ENCODE results near the gene ZBED4. TPM values are rescaled to one million over a fixed set of nuclear protein-coding genes. Genes with fewer than 3 reads are reported as not detected.

ZBED4 gene
- total and polyA plus RNA-seq, 2 donors (not counting 1 experiment from before 2014, with no cell fraction given) = 3.5 to 6.3 TPM

GRCh38 chr22:49934891-49935557 is 81.4 kb downstream of the ZBED4 start:
- Histone ChIP-seq H3K4me2 (ENCODE audit: extremely low read depth, insufficient read depth, low read length) (peak overlapping the region; percentile 71), H4K20me1 (ENCODE audit: control insufficient read depth, extremely low read depth, insufficient read depth, low read length) (no peaks in the 10 kb centered on the region), H3K4me3 (replicated peaks in 1 of 4; ENCODE audit: control extremely low read depth in 1 of 4, insufficient read depth in 1 of 4, low read depth in 3 of 4, low read length in 4 of 4) (peak overlapping the region; percentile 20 to 63 (median 38)), H2AFZ (ENCODE audit: low read length) (no peak overlapping the region), H3K27ac (ENCODE audit: insufficient read depth, low read length) (peak overlapping the region; percentile 63), H3K4me1 (ENCODE audit: control insufficient read depth, extremely low read depth, insufficient read depth, low read length) (peaks cover 24% of the 10 kb centered on the region), H3K9ac (ENCODE audit: insufficient read depth, low read length) (peak overlapping the region; percentile 75), H3K36me3 (ENCODE audit: control insufficient read depth, insufficient read depth, low read length) (no peaks in the 10 kb centered on the region), H3K79me2 (ENCODE audit: control insufficient read depth, insufficient read depth, low read length) (no peaks in the 10 kb centered on the region), H3K9me3 (ENCODE audit: control insufficient read depth, insufficient read depth, low read depth, low read length) (no peaks in the 10 kb centered on the region), H3K27me3 (ENCODE audit: control insufficient read depth, insufficient read depth, low read length) (no peaks in the 10 kb centered on the region)
- peak; percentile 43 to 59 for DNase-seq (ENCODE audit: low read depth in 2 of 2)
- no peak for TF ChIP-seq EZH2 (IDR thresholded peaks at IDR 0.05; ENCODE audit: low read length, missing control alignments)
- no peak for TF ChIP-seq CTCF (conservative IDR thresholded peaks at IDR 0.05 in 1 of 2, IDR thresholded peaks at IDR 0.05 in 1 of 2; ENCODE audit: low read depth in 1 of 2, low read length in 2 of 2)

- no peak overlapping the region for H3K4me3 ChIP-seq (replicated peaks in 1 of 4; ENCODE audit: control extremely low read depth in 1 of 4, insufficient read depth in 1 of 4, low read depth in 3 of 4, low read length in 4 of 4)
- no peak overlapping the region for H3K27ac ChIP-seq (ENCODE audit: insufficient read depth, low read length)
- peak in 1 of 2 donors; percentile 31 for DNase-seq (ENCODE audit: low read depth in 2 of 2)
- TF ChIP-seq EZH2 (IDR thresholded peaks at IDR 0.05; ENCODE audit: low read length, missing control alignments) (no peak), CTCF (conservative IDR thresholded peaks at IDR 0.05 in 1 of 2, IDR thresholded peaks at IDR 0.05 in 1 of 2; ENCODE audit: low read depth in 1 of 2, low read length in 2 of 2) (no peak)
- H3K36me3 ChIP-seq (ENCODE audit: control insufficient read depth, insufficient read depth, low read length) = no peaks in the 10 kb centered on the region
- no peaks in the 10 kb centered on the region for H3K27me3 ChIP-seq (ENCODE audit: control insufficient read depth, insufficient read depth, low read length)
- H3K79me2 ChIP-seq (ENCODE audit: control insufficient read depth, insufficient read depth, low read length) = no peaks in the 10 kb centered on the region
- H4K20me1 ChIP-seq (ENCODE audit: control insufficient read depth, extremely low read depth, insufficient read depth, low read length) = no peaks in the 10 kb centered on the region
- H3K9me3 ChIP-seq (ENCODE audit: control insufficient read depth, insufficient read depth, low read depth, low read length) = no peaks in the 10 kb centered on the region
- no peak overlapping the region for H3K4me2 ChIP-seq (ENCODE audit: extremely low read depth, insufficient read depth, low read length)
- H3K4me1 ChIP-seq (ENCODE audit: control insufficient read depth, extremely low read depth, insufficient read depth, low read length) = peaks cover 24% of the 10 kb centered on the region
- no peak overlapping the region for H2AFZ ChIP-seq (ENCODE audit: low read length)
- H3K9ac ChIP-seq (ENCODE audit: insufficient read depth, low read length) = no peak overlapping the region
These were observed 81.9 kb downstream of the ZBED4 start for GRCh38 chr22:49935561-49935960.

GRCh38 chr22:49936018-49936972 is 82.7 kb downstream of the ZBED4 start:
- no peaks in the 10 kb centered on the region for H3K27me3 ChIP-seq (ENCODE audit: control insufficient read depth, insufficient read depth, low read length)
- H3K36me3 ChIP-seq (ENCODE audit: control insufficient read depth, insufficient read depth, low read length) = no peaks in the 10 kb centered on the region
- H3K4me3 ChIP-seq (replicated peaks in 1 of 4; ENCODE audit: control extremely low read depth in 1 of 4, insufficient read depth in 1 of 4, low read depth in 3 of 4, low read length in 4 of 4) = peak overlapping the region in 1 of 4 experiments; percentile 32
- no peak overlapping the region for H2AFZ ChIP-seq (ENCODE audit: low read length)
- no peaks in the 10 kb centered on the region for H3K79me2 ChIP-seq (ENCODE audit: control insufficient read depth, insufficient read depth, low read length)
- no peaks in the 10 kb centered on the region for H4K20me1 ChIP-seq (ENCODE audit: control insufficient read depth, extremely low read depth, insufficient read depth, low read length)
- peaks cover 24% of the 10 kb centered on the region for H3K4me1 ChIP-seq (ENCODE audit: control insufficient read depth, extremely low read depth, insufficient read depth, low read length)
- TF ChIP-seq CTCF (conservative IDR thresholded peaks at IDR 0.05 in 1 of 2, IDR thresholded peaks at IDR 0.05 in 1 of 2; ENCODE audit: low read depth in 1 of 2, low read length in 2 of 2) = no peak
- no peak for TF ChIP-seq EZH2 (IDR thresholded peaks at IDR 0.05; ENCODE audit: low read length, missing control alignments)
- H3K4me2 ChIP-seq (ENCODE audit: extremely low read depth, insufficient read depth, low read length) = peak overlapping the region; percentile 25
- H3K9me3 ChIP-seq (ENCODE audit: control insufficient read depth, insufficient read depth, low read depth, low read length) = no peaks in the 10 kb centered on the region
- DNase-seq (ENCODE audit: low read depth in 2 of 2) = peak; percentile 77 to 85
- peak overlapping the region; percentile 38 for H3K27ac ChIP-seq (ENCODE audit: insufficient read depth, low read length)
- peak overlapping the region; percentile 7 for H3K9ac ChIP-seq (ENCODE audit: insufficient read depth, low read length)

All from fibroblast of lung (primary cell).